Measurements from ENCODE around the gene NR3C2.

NR3C2 gene

GRCh38 chr4:148430854-148431253 lies 11.4 kb downstream of the NR3C2 start:
- POLR2A ChIA-PET: no interaction called here
- no peak for TF ChIP-seq CTCF (IDR thresholded peaks at IDR 0.05; ENCODE audit: insufficient read depth, low read length, missing control alignments)
- DNase-seq (ENCODE audit: low read depth, low spot score): no peak
- H3K4me3 ChIP-seq (ENCODE audit: low read depth, low read length): no peak overlapping the region
- CTCF ChIA-PET: interaction anchor here (0.7 kb wide), 1 partner anchor 1466 kb away, joined by 3 read pairs; no protein-coding TSS in a partner anchor

GRCh38 chr4:148429206-148429605 lies 13.0 kb downstream of the NR3C2 start:
- H3K4me3 ChIP-seq (ENCODE audit: low read depth, low read length): no peak overlapping the region
- no peak for DNase-seq (ENCODE audit: low read depth, low spot score)
- TF ChIP-seq CTCF (IDR thresholded peaks at IDR 0.05; ENCODE audit: insufficient read depth, low read length, missing control alignments): no peak
- ChIA-PET POLR2A (no interaction called here), CTCF (no interaction called here)

GRCh38 chr4:148426643-148427042 lies 15.6 kb downstream of the NR3C2 start:
- no peak for DNase-seq (ENCODE audit: low read depth, low spot score)
- TF ChIP-seq CTCF (IDR thresholded peaks at IDR 0.05; ENCODE audit: insufficient read depth, low read length, missing control alignments): no peak
- no peak overlapping the region for H3K4me3 ChIP-seq (ENCODE audit: low read depth, low read length)
- POLR2A ChIA-PET: no interaction called here
- CTCF ChIA-PET: no interaction called here

- DNase-seq (ENCODE audit: low read depth, low spot score): no peak
- no peak overlapping the region for H3K4me3 ChIP-seq (ENCODE audit: low read depth, low read length)
- POLR2A ChIA-PET: no interaction called here
- TF ChIP-seq CTCF (IDR thresholded peaks at IDR 0.05; ENCODE audit: insufficient read depth, low read length, missing control alignments): no peak
- CTCF ChIA-PET: no interaction called here
These were observed 16.7 kb downstream of the NR3C2 start for GRCh38 chr4:148425327-148426110.

GRCh38 chr4:148420397-148420796 lies 21.8 kb downstream of the NR3C2 start:
- TF ChIP-seq CTCF (IDR thresholded peaks at IDR 0.05; ENCODE audit: insufficient read depth, low read length, missing control alignments): no peak
- ChIA-PET CTCF (no interaction called here), POLR2A (no interaction called here)
- H3K4me3 ChIP-seq (ENCODE audit: low read depth, low read length): no peak overlapping the region
- DNase-seq (ENCODE audit: low read depth, low spot score): no peak

- no peak for DNase-seq (ENCODE audit: low read depth, low spot score)
- ChIA-PET POLR2A (no interaction called here), CTCF (interaction anchor here (0.7 kb wide), 1 partner anchor 392 kb away, joined by 3 read pairs; no protein-coding TSS in a partner anchor)
- H3K4me3 ChIP-seq (ENCODE audit: low read depth, low read length): no peak overlapping the region
- no peak for TF ChIP-seq CTCF (IDR thresholded peaks at IDR 0.05; ENCODE audit: insufficient read depth, low read length, missing control alignments)
These were observed 26.7 kb downstream of the NR3C2 start for GRCh38 chr4:148415500-148415899.
